Measurements from ENCODE around the gene PIGQ. TPM values are rescaled to one million over a fixed set of nuclear protein-coding genes. Genes with fewer than 3 reads are reported as not detected.

Gene PIGQ
- total RNA-seq, 1 donor from 2014 or later: 34.1 TPM

- H3K4me3 Mint-ChIP-seq (ENCODE audit: unreplicated experiment): no peak overlapping the region
- peak overlapping the region; percentile 45 for H3K27ac Mint-ChIP-seq (ENCODE audit: unreplicated experiment)
- H3K4me1 Mint-ChIP-seq (ENCODE audit: low read depth): peaks cover 44% of the 10 kb centered on the region
- H3K9me3 Mint-ChIP-seq (ENCODE audit: low read depth): no peaks in the 10 kb centered on the region
- DNase-seq (ENCODE audit: low spot score): no peak
- no peak for TF ChIP-seq CTCF (IDR thresholded peaks at IDR 0.05)
- H3K27me3 Mint-ChIP-seq (ENCODE audit: low read depth): no peaks in the 10 kb centered on the region
- peaks cover 2% of the 10 kb centered on the region for H3K36me3 Mint-ChIP-seq (ENCODE audit: low read depth)
Observed at GRCh38 chr16:530111-530817, 39.5 kb upstream of the PIGQ start.

GRCh38 chr16:531494-532125, 38.2 kb upstream of the PIGQ start:
- Mint-ChIP-seq H3K36me3 (ENCODE audit: low read depth) (no peaks in the 10 kb centered on the region), H3K4me1 (ENCODE audit: low read depth) (peaks cover 35% of the 10 kb centered on the region), H3K4me3 (ENCODE audit: unreplicated experiment) (no peak overlapping the region), H3K27ac (ENCODE audit: unreplicated experiment) (no peak overlapping the region), H3K27me3 (ENCODE audit: low read depth) (no peaks in the 10 kb centered on the region), H3K9me3 (ENCODE audit: low read depth) (no peaks in the 10 kb centered on the region)
- no peak for TF ChIP-seq CTCF (IDR thresholded peaks at IDR 0.05)
- no peak for DNase-seq (ENCODE audit: low spot score)

GRCh38 chr16:533391-534123, 36.2 kb upstream of the PIGQ start:
- no peak for TF ChIP-seq CTCF (IDR thresholded peaks at IDR 0.05)
- DNase-seq (ENCODE audit: low spot score): no peak
- Mint-ChIP-seq H3K4me1 (ENCODE audit: low read depth) (peaks cover 32% of the 10 kb centered on the region), H3K27ac (ENCODE audit: unreplicated experiment) (peak overlapping the region; percentile 32), H3K27me3 (ENCODE audit: low read depth) (no peaks in the 10 kb centered on the region), H3K4me3 (ENCODE audit: unreplicated experiment) (no peak overlapping the region), H3K9me3 (ENCODE audit: low read depth) (no peaks in the 10 kb centered on the region), H3K36me3 (ENCODE audit: low read depth) (no peaks in the 10 kb centered on the region)

- Mint-ChIP-seq H3K27ac (ENCODE audit: unreplicated experiment) (no peak overlapping the region), H3K4me3 (ENCODE audit: unreplicated experiment) (no peak overlapping the region), H3K4me1 (ENCODE audit: low read depth) (peaks cover 31% of the 10 kb centered on the region), H3K9me3 (ENCODE audit: low read depth) (no peaks in the 10 kb centered on the region), H3K27me3 (ENCODE audit: low read depth) (no peaks in the 10 kb centered on the region), H3K36me3 (ENCODE audit: low read depth) (no peaks in the 10 kb centered on the region)
- DNase-seq (ENCODE audit: low spot score): no peak
- no peak for TF ChIP-seq CTCF (IDR thresholded peaks at IDR 0.05)
Observed at GRCh38 chr16:534135-534534, 35.6 kb upstream of the PIGQ start.

- Mint-ChIP-seq H3K4me1 (ENCODE audit: low read depth) (peaks cover 28% of the 10 kb centered on the region), H3K27ac (ENCODE audit: unreplicated experiment) (peak overlapping the region; percentile 91), H3K4me3 (ENCODE audit: unreplicated experiment) (no peak overlapping the region), H3K27me3 (ENCODE audit: low read depth) (no peaks in the 10 kb centered on the region), H3K9me3 (ENCODE audit: low read depth) (no peaks in the 10 kb centered on the region), H3K36me3 (ENCODE audit: low read depth) (no peaks in the 10 kb centered on the region)
- TF ChIP-seq CTCF (IDR thresholded peaks at IDR 0.05): no peak
- no peak for DNase-seq (ENCODE audit: low spot score)
Observed at GRCh38 chr16:534856-535445, 34.8 kb upstream of the PIGQ start.
